H1 (cell line): Measurements from ENCODE around the gene TFF3. TPM values are rescaled to one million over a fixed set of nuclear protein-coding genes. Genes with fewer than 3 reads are reported as not detected.
A peak's percentile ranks its signal among the peaks of the same experiment; 100 is the strongest.

Source experiments
- CTCF ChIA-PET: fragments of 300-600 bp; sonication (Branson Sonifier 250); formaldehyde crosslinking; loops from one replicate; lab custom pipeline; 2021; ENCODE audit not compliant: partially characterized antibody; lab: Charles Lee
- POLR2A ChIA-PET: fragments of 300-600 bp; sonication (Branson Sonifier 250); formaldehyde crosslinking; loops from one replicate; lab custom pipeline; 2021; ENCODE audit warnings: inconsistent platforms; ENCODE audit not compliant: partially characterized antibody; lab: Charles Lee
- DNase-seq, 2 experiments: peaks; one replicate each; pipeline versions ENCODE4 v3.0.0 to v3.0.0-alpha.2; 2010 to 2022; ENCODE audit warnings: low spot score in 2 of 2, low read depth in 1 of 2, mixed read lengths in 1 of 2
- FAIRE-seq: peaks from 2 replicates; lab custom pipeline; 2011; peaks lifted over from hg19 to GRCh38; lab: Jason Lieb, UNC
- H2AFZ ChIP-seq: 2 replicates; pipeline ENCODE4 v1.8.1; 2012; ENCODE audit warnings: low read length, inconsistent platforms
- H2AK5ac ChIP-seq: 2 replicates; pipeline ENCODE4 v1.6.1; 2013; ENCODE audit warnings: low read depth, low read length
- H2BK120ac ChIP-seq: replicated peaks from 2 replicates; pipeline ENCODE3; 2013; ENCODE audit warnings: low read depth, low read length, inconsistent platforms
- H2BK12ac ChIP-seq: 2 replicates; pipeline ENCODE4 v1.6.1; 2013; ENCODE audit warnings: low read depth, low read length
- H2BK15ac ChIP-seq: 2 replicates; pipeline ENCODE4 v1.6.1; 2013; ENCODE audit warnings: low read length
- H2BK20ac ChIP-seq: 2 replicates; pipeline ENCODE4 v1.6.1; 2013; ENCODE audit warnings: low read length
- H2BK5ac ChIP-seq: 2 replicates; pipeline ENCODE4 v1.6.1; 2013; ENCODE audit warnings: low read depth, low read length
- H3K14ac ChIP-seq: 2 replicates; pipeline ENCODE4 v1.6.1; 2013; ENCODE audit warnings: inconsistent platforms; ENCODE audit not compliant: insufficient read length
- H3K18ac ChIP-seq: 2 replicates; pipeline ENCODE4 v1.6.1; 2013; ENCODE audit warnings: low read length; ENCODE audit errors: extremely low read depth
- H3K23ac ChIP-seq: 2 replicates; pipeline ENCODE4 v1.6.1; 2013; ENCODE audit warnings: inconsistent platforms; ENCODE audit not compliant: insufficient read length
- H3K23me2 ChIP-seq: 2 replicates; pipeline ENCODE4 v1.6.1; 2013; ENCODE audit warnings: low read depth, low read length
- H3K27ac ChIP-seq: 2 replicates; pipeline ENCODE4 v1.6.1; 2011; ENCODE audit warnings: low read depth, low read length, inconsistent platforms
- H3K27me3 ChIP-seq, 4 experiments: replicated peaks in 1 of 4; 1 replicate in 1 of 4; 2 replicates in 3 of 4; pipeline versions ENCODE4 v1.6.1 to v1.8.1; 2011 to 2013; ENCODE audit warnings: low read length in 3 of 4, mild to moderate bottlenecking in 3 of 4, inconsistent platforms in 2 of 4, mixed read lengths in 2 of 4, moderate library complexity in 1 of 4; ENCODE audit not compliant: control insufficient read depth in 3 of 4, insufficient read depth in 3 of 4; ENCODE audit errors: extremely low read depth in 1 of 4
- H3K36me3 ChIP-seq, 4 experiments: 2 replicates each; pipeline versions ENCODE4 v1.6.1 to v1.8.1; 2011 to 2013; ENCODE audit warnings: mild to moderate bottlenecking in 4 of 4, low read length in 3 of 4, moderate library complexity in 2 of 4, control low read depth in 1 of 4, inconsistent platforms in 1 of 4; ENCODE audit not compliant: insufficient read depth in 4 of 4, control insufficient read depth in 2 of 4
- H3K4ac ChIP-seq: replicated peaks from 2 replicates; pipeline ENCODE3; 2013; ENCODE audit warnings: low read length, low read depth, mixed read lengths, inconsistent platforms; ENCODE audit not compliant: insufficient read length
- H3K4me1 ChIP-seq, 4 experiments: replicated peaks in 1 of 4; 1 replicate in 1 of 4; 2 replicates in 3 of 4; pipeline versions ENCODE4 v1.6.1 to v1.8.1; 2011 to 2013; ENCODE audit warnings: low read length in 3 of 4, inconsistent platforms in 2 of 4, mixed read lengths in 1 of 4; ENCODE audit not compliant: insufficient read depth in 4 of 4, control insufficient read depth in 3 of 4
- H3K4me2 ChIP-seq, 2 experiments: 2 replicates each; pipeline versions ENCODE4 v1.6.1 to v1.8.1; 2011 to 2013; ENCODE audit warnings: low read depth in 2 of 2, low read length in 2 of 2, control low read depth in 1 of 2, inconsistent platforms in 1 of 2, mild to moderate bottlenecking in 1 of 2; ENCODE audit not compliant: insufficient read depth in 1 of 2
- H3K4me3 ChIP-seq, 4 experiments: fragments of 200-600, 300-600 bp in 1 of 4; sonication (generic), shearing (Covaris generic), sonication (Bioruptor Twin) in 1 of 4; 2 replicates each; pipeline versions ENCODE4 v1.5.1 to v1.8.1; 2011 to 2016; ENCODE audit warnings: low read length in 4 of 4, low read depth in 3 of 4, control low read depth in 2 of 4, inconsistent platforms in 2 of 4, mild to moderate bottlenecking in 2 of 4, mixed read lengths in 1 of 4, moderate library complexity in 1 of 4; ENCODE audit not compliant: insufficient read depth in 2 of 4; ENCODE audit errors: extremely low read depth in 1 of 4
- H3K56ac ChIP-seq: replicated peaks from 2 replicates; pipeline ENCODE3; 2013; ENCODE audit warnings: low read depth, mild to moderate bottlenecking, mixed read lengths, low read length, inconsistent platforms; ENCODE audit not compliant: insufficient read length
- H3K79me1 ChIP-seq: 2 replicates; pipeline ENCODE4 v1.6.1; 2013; ENCODE audit warnings: low read depth, low read length, control low read depth
- H3K79me2 ChIP-seq, 2 experiments: 2 replicates each; pipeline versions ENCODE4 v1.6.1 to v1.8.1; 2012 to 2013; ENCODE audit warnings: low read length in 2 of 2, mild to moderate bottlenecking in 2 of 2, inconsistent platforms in 1 of 2; ENCODE audit not compliant: insufficient read depth in 2 of 2, control insufficient read depth in 1 of 2
- H3K9ac ChIP-seq, 4 experiments: replicated peaks in 1 of 4; 1 replicate in 1 of 4; 2 replicates in 3 of 4; pipeline versions ENCODE4 v1.6.1 to v1.8.1; 2011 to 2013; ENCODE audit warnings: low read depth in 3 of 4, low read length in 3 of 4, control low read depth in 2 of 4, mild to moderate bottlenecking in 2 of 4, moderate library complexity in 2 of 4, inconsistent platforms in 1 of 4; ENCODE audit errors: extremely low read depth in 1 of 4
- H3K9me3 ChIP-seq, 2 experiments: 2 replicates each; pipeline versions ENCODE4 v1.6.1 to v1.8.1; 2012 to 2013; ENCODE audit warnings: mild to moderate bottlenecking in 2 of 2, moderate library complexity in 2 of 2, control low read depth in 1 of 2, inconsistent platforms in 1 of 2, low read depth in 1 of 2, low read length in 1 of 2, mixed read lengths in 1 of 2; ENCODE audit not compliant: insufficient read depth in 2 of 2
- H4K20me1 ChIP-seq, 2 experiments: replicated peaks in 1 of 2; 2 replicates each; pipeline versions ENCODE3 to v1.8.1; 2011 to 2013; ENCODE audit warnings: inconsistent platforms in 2 of 2, low read length in 2 of 2, mild to moderate bottlenecking in 1 of 2; ENCODE audit not compliant: insufficient read depth in 2 of 2, control insufficient read depth in 1 of 2
- H4K5ac ChIP-seq: 2 replicates; pipeline ENCODE4 v1.6.1; 2013; ENCODE audit warnings: low read length, low read depth, mixed read lengths, inconsistent platforms; ENCODE audit not compliant: insufficient read length
- H4K8ac ChIP-seq: 2 replicates; pipeline ENCODE4 v1.8.0; 2013; ENCODE audit warnings: mild to moderate bottlenecking, moderate library complexity, low read length, inconsistent platforms; ENCODE audit not compliant: insufficient read depth; ENCODE audit errors: extremely low read depth
- H4K91ac ChIP-seq: replicated peaks from 2 replicates; pipeline ENCODE3; 2013; ENCODE audit warnings: low read length, mixed read lengths, inconsistent platforms; ENCODE audit not compliant: insufficient read length
- CBX5 ChIP-seq: fragments of 300-800, 300-1000 bp; sonication (generic); IDR thresholded peaks from 2 replicates; pipeline ENCODE4 v1.7.1; 2016; ENCODE audit warnings: antibody characterized with exemption, low read length, low read depth
- CEBPB ChIP-seq: IDR thresholded peaks from 2 replicates; pipeline ENCODE4 v1.6.1; 2012; ENCODE audit warnings: low read depth, low read length
- CREB1 ChIP-seq: IDR thresholded peaks from 2 replicates; pipeline ENCODE4 v1.6.1; 2012; ENCODE audit warnings: inconsistent platforms
- HDAC2 ChIP-seq, 2 experiments: fragments of 300-600 bp in 1 of 2; sonication (generic) in 1 of 2; IDR thresholded peaks; 2 replicates each; pipeline ENCODE4 v1.6.1; 2011 to 2012; ENCODE audit warnings: low read depth in 2 of 2, low read length in 2 of 2, mild to moderate bottlenecking in 2 of 2, moderate library complexity in 2 of 2, borderline replicate concordance in 1 of 2, inconsistent platforms in 1 of 2
- KDM1A ChIP-seq: fragments of 200-600, 300-600 bp; sonication (generic); IDR thresholded peaks from 2 replicates; pipeline ENCODE4 v1.7.1; 2016; ENCODE audit warnings: mild to moderate bottlenecking, low read length, borderline replicate concordance
- KDM5A ChIP-seq: fragments of 200-600 bp; IDR thresholded peaks from 2 replicates; pipeline ENCODE4 v1.7.1; 2012; ENCODE audit warnings: mild to moderate bottlenecking, low read length, inconsistent platforms, mixed read lengths
- MAX ChIP-seq: IDR thresholded peaks from 2 replicates; pipeline ENCODE4 v1.6.1; 2012; ENCODE audit warnings: inconsistent platforms
- NANOG ChIP-seq: IDR thresholded peaks from 2 replicates; pipeline ENCODE4 v1.6.1; 2011; ENCODE audit warnings: low read length, low read depth, mild to moderate bottlenecking, inconsistent platforms; ENCODE audit not compliant: insufficient read depth, poor library complexity, severe bottlenecking
- RAD21 ChIP-seq, 2 experiments: IDR thresholded peaks in 1 of 2; conservative IDR thresholded peaks in 1 of 2; 2 replicates each; pipeline ENCODE4 v1.6.1; 2011; ENCODE audit warnings: low read depth in 2 of 2, low read length in 2 of 2, improper control_type of control experiment in 1 of 2, inconsistent platforms in 1 of 2, mild to moderate bottlenecking in 1 of 2, moderate library complexity in 1 of 2
- RXRA ChIP-seq: IDR thresholded peaks from 2 replicates; pipeline ENCODE4 v1.6.1; 2011; ENCODE audit warnings: low read depth, mild to moderate bottlenecking, low read length, moderate library complexity; ENCODE audit not compliant: insufficient read depth
- SAP30 ChIP-seq: fragments of 300-600 bp; sonication (generic); IDR thresholded peaks from 2 replicates; pipeline ENCODE4 v1.7.1; 2012; ENCODE audit warnings: low read length, moderate library complexity, mild to moderate bottlenecking, inconsistent platforms; ENCODE audit not compliant: insufficient read depth, insufficient replicate concordance
- SIRT6 ChIP-seq: IDR thresholded peaks from one replicate; pipeline ENCODE4 v1.7.1; 2012; ENCODE audit warnings: low read length, inconsistent platforms
- SP2 ChIP-seq: IDR thresholded peaks from 2 replicates; pipeline ENCODE4 v1.6.1; 2012; ENCODE audit warnings: mild to moderate bottlenecking, low read length, inconsistent platforms
- WGBS, 2 experiments: shearing (Covaris generic) in 1 of 2; methylation state at CpG; one replicate each; pipeline versions ENCODE4 v1.1.6 to v1.1.7; 2013 to 2015; ENCODE audit warnings: low lambda C conversion rate in 2 of 2, mixed read lengths in 2 of 2, inconsistent platforms in 1 of 2, low coverage in 1 of 2, missing lambda C conversion rate in 1 of 2; ENCODE audit not compliant: insufficient replicate concordance in 2 of 2, insufficient coverage in 1 of 2, insufficient read length in 1 of 2; ENCODE audit errors: extremely low coverage in 1 of 2, missing lambda C conversion rate in 1 of 2; 5-methylcytosine and 5-hydroxymethylcytosine counted together
- polyA plus RNA-seq, 7 experiments: library from polyadenylated mRNA; depleted of rRNA in 3 of 7; stranded (reverse) in 5 of 7; unstranded in 2 of 7; fragments of >200 nt in 5 of 7; fragments of 200-250 nt in 2 of 7; gene quantifications; 1 replicate in 5 of 7; 2 replicates in 1 of 7; 4 replicates in 1 of 7; pipeline versions ENCODE4 v1.2.1 to v1.2.3, GENCODE V29; 2011 to 2013; ENCODE audit warnings: missing spikeins in 2 of 7, mixed read lengths in 2 of 7
- total RNA-seq: library from RNA; stranded (reverse); fragmentation: NEBNext Ultra II Directional; extraction: Animal tissue kit (Norgen Biotek cat#: 25700); gene quantifications from 2 replicates; pipeline ENCODE4 v1.2.1, GENCODE V29; 2021

The TFF3 gene
- total and polyA plus RNA-seq, 2 of the 8 experiments (the other 6 are each of a cell fraction or from before 2014, with no cell fraction given) = 1.7 to 6.7 TPM

- no peak overlapping the region for H3K56ac ChIP-seq
- no peak overlapping the region for H3K9ac ChIP-seq
- peak overlapping the region; percentile 75; the same call in 1 of the 2 replicates for H2BK5ac ChIP-seq
- H3K4me1 ChIP-seq = peaks cover 8 to 25% (median 18%) of the 10 kb centered on the region in 4 experiments
- ChIA-PET POLR2A (no interaction called here), CTCF (interaction anchor here (1.3 to 14.3 kb wide), 3 partner anchors 16 to 94 kb away, joined by 3 to 137 read pairs (median 4); no protein-coding TSS in a partner anchor)
- H3K79me1 ChIP-seq = no peaks in the 10 kb centered on the region
- H4K5ac ChIP-seq = no peak overlapping the region
- peak in 1 of 2 experiments; percentile 41 for DNase-seq
- no peaks in the 10 kb centered on the region for H4K20me1 ChIP-seq
- H2BK12ac ChIP-seq = peak overlapping the region; percentile 97; the same call in 1 of the 2 replicates
- no peak overlapping the region for H2AFZ ChIP-seq
- H4K8ac ChIP-seq = no peak overlapping the region
- no peaks in the 10 kb centered on the region for H3K9me3 ChIP-seq
- H3K36me3 ChIP-seq = no peaks in the 10 kb centered on the region
- H3K4ac ChIP-seq = no peak overlapping the region
- no peak overlapping the region for H4K91ac ChIP-seq
- no peaks in the 10 kb centered on the region for H3K23me2 ChIP-seq
- H3K4me2 ChIP-seq = no peak overlapping the region
- H3K4me3 ChIP-seq = no peak overlapping the region
- H3K27ac ChIP-seq = no peak overlapping the region
- H3K14ac ChIP-seq = no peak overlapping the region
- WGBS, 2 experiments = 75% methylated on average over 8 of the region's 8 CpGs; no CpG with 5 or more reads in 1 of the 2 experiments
- H2BK120ac ChIP-seq = no peak overlapping the region
- H2AK5ac ChIP-seq = no peak overlapping the region
- H3K27me3 ChIP-seq = no peaks in the 10 kb centered on the region
- FAIRE-seq = no peak
- H3K79me2 ChIP-seq = no peaks in the 10 kb centered on the region
- H3K23ac ChIP-seq = no peak overlapping the region
- 0 out of 2 replicates have a peak overlapping the region, but pooled peaks have one; percentile 74 for H2BK15ac ChIP-seq
- H3K18ac ChIP-seq = peak overlapping the region; percentile 32; the same call in 1 of the 2 replicates
- peak overlapping the region; percentile 40; the same call in 1 of the 2 replicates for H2BK20ac ChIP-seq
- no peak for TF ChIP-seq CBX5
- TF ChIP-seq CREB1 = no peak
- TF ChIP-seq KDM1A = no peak
- TF ChIP-seq SIRT6 = no peak
- no peak for TF ChIP-seq RXRA
- no peak for TF ChIP-seq KDM5A
- TF ChIP-seq NANOG = no peak
- no peak for TF ChIP-seq HDAC2 (IDR thresholded peaks at IDR 0.05; ENCODE audit: borderline replicate concordance in 1 of 2, low read depth in 2 of 2, low read length in 2 of 2)
- no peak for TF ChIP-seq SP2
- TF ChIP-seq CEBPB = no peak
- TF ChIP-seq MAX = no peak
- no peak for TF ChIP-seq RAD21 (IDR thresholded peaks at IDR 0.05 in 1 of 2, conservative IDR thresholded peaks at IDR 0.05 in 1 of 2; ENCODE audit: low read depth in 2 of 2, low read length in 2 of 2)
- TF ChIP-seq SAP30 = no peak
Observed at GRCh38 chr21:42317341-42317741, 2.1 kb upstream of the TFF3 start.
